ENCODE results near the gene CABCOCO1.

- TF ChIP-seq CTCF (IDR thresholded peaks at IDR 0.05) (no peak), EP300 (IDR thresholded peaks at IDR 0.05) (no peak), POLR2A (IDR thresholded peaks at IDR 0.05) (no peak)
Observed at GRCh38 chr10:61692447-61693010, 29.8 kb downstream of the CABCOCO1 start.
